ENCODE measurements around the gene GCK.

GCK gene

DNA sequence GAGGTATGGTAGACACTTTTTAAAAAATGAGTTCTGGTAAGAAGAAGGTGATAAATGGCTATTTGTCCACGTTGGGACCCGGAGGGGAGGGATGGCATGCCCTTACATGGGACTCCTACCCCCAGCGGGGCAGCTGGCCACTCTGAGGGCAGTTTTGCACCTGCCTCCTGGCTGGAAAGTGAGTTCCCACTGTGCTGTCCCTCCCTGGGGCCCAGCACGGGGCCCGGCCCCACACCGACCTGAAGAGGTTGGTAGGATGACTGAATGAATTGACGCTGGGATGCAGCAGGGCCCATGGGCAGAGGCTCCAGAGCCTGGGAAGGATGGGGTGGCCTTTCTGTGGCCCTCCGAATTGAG lies 85.7 kb downstream of the GCK start:
- DNase-seq: no peak

DNA sequence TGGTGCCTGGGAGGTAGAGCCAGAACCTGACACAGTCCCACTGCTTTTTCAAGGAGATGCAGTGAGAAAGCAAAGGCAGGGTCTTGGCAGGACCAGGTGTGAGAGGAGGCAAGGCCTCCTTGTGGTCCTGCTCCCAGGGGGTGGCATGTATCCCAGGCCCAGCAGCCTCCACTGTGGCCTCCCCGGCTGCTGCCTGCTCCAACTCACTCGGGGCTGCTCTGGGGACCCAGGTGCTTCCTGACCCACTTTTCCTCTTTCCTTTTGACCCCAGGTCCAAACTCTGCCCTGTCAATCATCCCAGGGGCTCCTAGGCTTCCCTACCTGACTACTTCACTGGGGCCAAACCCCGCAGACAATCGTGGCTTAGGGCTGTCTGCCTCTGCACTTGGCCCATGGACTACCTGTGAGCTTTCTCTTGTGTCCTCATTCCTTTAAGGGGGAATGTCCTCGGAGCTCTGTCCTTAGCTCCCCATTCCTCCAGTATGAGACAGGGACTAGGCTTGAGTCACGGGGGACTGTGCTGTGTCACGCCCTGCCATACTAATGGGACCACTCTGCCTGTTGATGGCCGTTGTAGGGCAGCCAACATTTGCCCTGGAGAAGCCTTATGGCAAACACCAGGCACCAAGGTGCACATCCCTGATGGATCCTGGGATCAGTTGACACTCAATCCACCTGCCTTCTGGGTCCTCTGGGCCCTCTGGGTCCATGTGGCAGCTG lies 86.2 kb downstream of the GCK start:
- DNase-seq: no peak

GRCh38 chr7:44101966-44102845 lies 87.0 kb downstream of the GCK start:
- DNase-seq: peak; percentile 70

DNA sequence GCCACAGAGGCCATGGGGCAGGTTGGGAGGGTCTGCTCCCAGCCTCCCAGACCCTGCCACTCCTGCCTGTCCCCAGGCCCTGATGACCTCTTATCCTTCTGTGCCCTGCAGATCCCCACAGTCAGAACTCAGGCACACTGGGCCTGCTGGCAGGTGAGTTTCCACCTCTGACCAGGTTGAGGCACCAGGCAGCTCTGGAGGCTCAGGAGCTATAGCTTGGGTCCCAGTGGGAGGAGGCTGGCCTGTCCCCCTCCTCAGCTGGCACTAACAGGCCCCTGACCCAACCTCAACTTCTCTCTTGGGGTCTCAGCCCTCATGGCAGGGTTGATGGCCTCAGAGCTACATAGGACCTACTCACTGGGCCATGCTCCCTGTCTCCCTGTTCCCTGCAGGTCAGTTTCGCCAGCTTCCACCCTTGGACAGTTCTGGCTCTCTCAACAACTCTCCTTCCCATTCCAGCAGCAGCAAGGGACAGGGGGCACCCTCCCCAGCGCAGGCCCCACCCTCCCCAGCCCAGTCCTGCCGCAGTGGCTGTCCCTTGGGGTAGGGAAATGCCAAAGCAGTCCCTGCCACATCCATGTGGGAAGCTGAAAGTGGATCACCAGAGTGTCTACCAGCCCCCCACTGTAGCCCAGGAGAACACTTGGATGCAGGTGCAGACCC lies 87.8 kb downstream of the GCK start:
- DNase-seq: no peak

GRCh38 chr7:44100458-44101302 lies 88.6 kb downstream of the GCK start:
- peak; percentile 83 for DNase-seq

DNA sequence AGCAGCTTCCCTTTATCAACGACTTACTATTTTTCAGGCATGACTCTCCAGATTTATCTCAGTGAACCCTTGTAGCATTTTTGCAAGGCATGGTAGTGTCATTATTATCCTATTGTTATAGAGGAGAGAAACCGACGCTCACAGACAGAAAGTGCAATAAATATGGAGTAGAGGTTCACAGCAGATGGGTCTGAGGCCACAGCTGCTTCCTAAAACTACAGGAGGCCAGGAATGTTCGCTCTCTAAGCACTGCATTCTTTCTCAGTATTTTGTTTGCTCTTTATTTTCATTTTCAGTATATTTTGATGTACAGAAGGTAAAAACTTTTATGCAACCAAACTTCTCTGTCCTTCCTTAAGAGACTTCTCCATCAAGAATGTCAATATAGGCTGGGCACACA lies 89.6 kb downstream of the GCK start:
- no peak for DNase-seq

- no peak for DNase-seq
Observed at GRCh38 chr7:44098092-44099068, 90.9 kb downstream of the GCK start.

DNA sequence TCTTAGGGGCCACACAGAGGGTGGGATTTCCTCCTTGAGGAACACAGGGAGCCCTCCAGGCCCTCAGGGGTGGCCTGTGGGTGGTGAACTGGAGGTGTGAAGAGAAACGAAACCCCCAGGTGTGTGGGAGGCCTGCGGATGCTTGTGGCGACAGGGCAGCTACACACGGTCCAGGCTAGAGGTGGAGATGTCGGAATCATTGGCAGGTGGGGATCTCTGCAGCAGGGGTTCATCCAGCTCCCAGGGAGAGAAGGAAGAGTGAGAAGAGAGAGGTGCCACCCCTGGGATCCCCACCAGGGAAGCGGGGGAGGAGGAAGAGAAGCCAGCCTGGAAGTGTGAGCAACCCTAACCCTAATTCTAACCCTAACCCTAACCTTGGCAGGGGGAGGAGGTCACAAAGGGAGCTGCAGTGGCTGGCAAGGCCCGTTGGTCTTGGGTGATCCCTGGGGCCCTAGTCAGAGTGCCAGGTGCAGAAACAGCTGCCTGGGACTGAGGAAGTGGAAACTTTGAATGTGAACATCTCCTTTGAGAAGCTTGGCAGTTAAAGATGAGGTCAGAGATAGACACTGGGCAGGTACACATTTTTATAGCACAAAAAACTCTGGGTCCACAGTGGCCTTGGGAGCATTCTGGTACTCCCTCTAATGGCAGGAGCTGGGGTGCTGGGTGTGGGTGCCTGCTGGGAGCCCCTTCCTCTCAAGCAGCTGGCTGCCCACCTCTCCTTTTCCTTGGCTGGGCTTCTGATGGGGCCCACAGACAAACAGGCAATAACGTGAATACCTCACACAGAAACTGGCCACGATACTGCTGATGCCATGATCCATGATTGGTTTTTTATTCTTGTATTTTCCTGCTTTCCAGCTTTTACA lies 91.9 kb downstream of the GCK start:
- no peak for DNase-seq

- no peak for DNase-seq
Observed at GRCh38 chr7:44096326-44096881, 92.8 kb downstream of the GCK start.

- DNase-seq: no peak
Observed at GRCh38 chr7:44095781-44096180, 93.5 kb downstream of the GCK start.

- no peak for DNase-seq
Observed at GRCh38 chr7:44094883-44095592, 94.2 kb downstream of the GCK start.

DNA sequence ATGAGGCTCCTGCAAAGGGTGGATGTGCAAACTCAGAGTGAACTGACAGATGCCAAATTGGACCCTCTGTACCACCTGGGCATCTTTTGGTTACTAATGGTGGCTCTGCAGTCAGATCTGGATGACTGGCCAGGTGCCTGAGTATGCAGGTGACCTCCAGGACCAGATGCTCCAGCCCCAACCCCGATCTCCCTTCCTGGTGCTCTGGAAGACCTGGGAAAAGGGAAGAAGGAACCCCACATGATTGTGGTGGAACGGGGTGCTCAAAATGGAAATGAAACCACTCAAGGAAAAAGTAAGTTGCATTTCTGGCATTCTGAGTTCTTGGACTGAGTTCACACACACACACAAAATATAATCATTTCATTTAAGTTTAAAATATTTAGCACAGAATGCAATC lies 94.9 kb downstream of the GCK start:
- DNase-seq: no peak
